Thoracic aorta (tissue), 2 donors: ENCODE measurements around the gene POT1. TPM values are rescaled to one million over a fixed set of nuclear protein-coding genes. Genes with fewer than 3 reads are reported as not detected.

Experiments used
- ATAC-seq: fragments of 150-250 bp; one replicate; pipeline ENCODE4 v1.8.0; 2017; ENCODE audit warnings: low read depth; ENCODE audit not compliant: insufficient number of reproducible peaks, low FRiP score
- DNase-seq: peaks from one replicate; pipeline ENCODE4 v3.0.0-alpha.2; 2020; ENCODE audit warnings: low spot score
- H3K27ac ChIP-seq, 2 donors: fragments of 200-600 bp; sonication (generic); 1 replicate in 1 of 2; 2 replicates in 1 of 2; pipeline ENCODE4 v1.5.1; 2016; ENCODE audit warnings: mild to moderate bottlenecking in 2 of 2, moderate library complexity in 2 of 2
- H3K27me3 ChIP-seq: fragments of 200-600 bp; sonication (generic); replicated peaks from 2 replicates; pipeline ENCODE4 v1.6.0; 2016; ENCODE audit warnings: mild to moderate bottlenecking; ENCODE audit not compliant: insufficient read depth
- H3K36me3 ChIP-seq: fragments of 200-600 bp; sonication (generic); one replicate; pipeline ENCODE4 v1.5.1; 2016
- H3K4me1 ChIP-seq, 2 donors: fragments of 200-600 bp; sonication (generic); 1 replicate in 1 of 2; 2 replicates in 1 of 2; pipeline versions ENCODE4 v1.5.1 to v1.6.0; 2016; ENCODE audit warnings: low read depth in 2 of 2, mild to moderate bottlenecking in 1 of 2; ENCODE audit not compliant: control insufficient read depth in 1 of 2
- H3K4me3 ChIP-seq: fragments of 200-600 bp; sonication (generic); 2 replicates; pipeline ENCODE4 v1.5.1; 2016; ENCODE audit warnings: mild to moderate bottlenecking
- H3K9me3 ChIP-seq: fragments of 200-600 bp; sonication (generic); 2 replicates; pipeline ENCODE4 v1.5.1; 2016
- CTCF ChIP-seq: fragments of 200-600 bp; sonication (generic); IDR thresholded peaks from one replicate; pipeline ENCODE4 v1.5.1; 2019; ENCODE audit warnings: antibody characterized with exemption
- total RNA-seq, 2 donors: library from RNA; depleted of rRNA; stranded (reverse); fragments of >200 nt; gene quantifications; one replicate each; pipeline versions ENCODE4 v1.1.0 to v1.2.3, GENCODE V29; 2016

Gene POT1
- total RNA-seq, 2 donors from 2014 or later: 18.9 to 23.4 TPM

DNA sequence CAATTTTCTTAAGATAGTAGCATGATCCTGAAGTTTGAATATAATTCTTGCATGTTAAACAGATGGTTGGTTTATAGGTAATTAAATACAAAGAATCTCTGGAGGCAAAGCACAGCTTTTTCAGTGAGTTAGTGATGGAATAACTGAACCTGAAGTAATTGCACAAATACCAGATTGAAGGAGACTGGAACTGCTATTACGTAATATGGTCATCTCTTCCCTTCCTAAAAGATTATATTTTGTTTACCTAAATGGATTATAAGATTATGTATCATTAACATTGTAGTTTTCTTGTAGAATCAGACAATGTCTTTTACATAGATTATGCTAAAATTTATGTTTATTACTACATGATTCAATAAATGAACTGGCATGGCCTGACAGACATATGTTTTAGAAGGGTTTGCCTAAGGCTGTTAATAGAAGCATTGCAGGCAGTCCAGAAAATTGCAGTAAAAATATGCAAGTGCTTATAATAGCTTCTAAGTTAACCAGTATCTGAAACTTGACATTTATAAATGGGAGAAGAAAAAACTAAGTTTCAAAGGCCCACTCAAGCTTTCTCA is 128.2 kb downstream of the POT1 start:
- H3K27me3 ChIP-seq: no peaks in the 10 kb centered on the region
- H3K9me3 ChIP-seq: no peaks in the 10 kb centered on the region
- no peak for ATAC-seq
- no peaks in the 10 kb centered on the region for H3K36me3 ChIP-seq
- H3K27ac ChIP-seq: no peak overlapping the region
- TF ChIP-seq CTCF: no peak
- DNase-seq: no peak
- no peak overlapping the region for H3K4me3 ChIP-seq
- no peaks in the 10 kb centered on the region for H3K4me1 ChIP-seq

- Histone ChIP-seq H3K36me3 (no peaks in the 10 kb centered on the region), H3K9me3 (no peaks in the 10 kb centered on the region), H3K27ac (no peak overlapping the region), H3K4me3 (no peak overlapping the region), H3K27me3 (no peaks in the 10 kb centered on the region), H3K4me1 (no peaks in the 10 kb centered on the region)
- TF ChIP-seq CTCF: no peak
- no peak for ATAC-seq
- no peak for DNase-seq
These were observed 129.2 kb downstream of the POT1 start for GRCh38 chr7:124800386-124800785.

- Histone ChIP-seq H3K4me1 (no peaks in the 10 kb centered on the region), H3K4me3 (no peak overlapping the region), H3K9me3 (no peaks in the 10 kb centered on the region), H3K27me3 (no peaks in the 10 kb centered on the region), H3K36me3 (no peaks in the 10 kb centered on the region), H3K27ac (no peak overlapping the region)
- no peak for TF ChIP-seq CTCF
- no peak for DNase-seq
- ATAC-seq: no peak
These were observed 130.2 kb downstream of the POT1 start for GRCh38 chr7:124799448-124799847.

- H3K27me3 ChIP-seq: no peaks in the 10 kb centered on the region
- no peak for ATAC-seq
- no peak for TF ChIP-seq CTCF
These were observed 132.9 kb downstream of the POT1 start for GRCh38 chr7:124796771-124797170.

DNA sequence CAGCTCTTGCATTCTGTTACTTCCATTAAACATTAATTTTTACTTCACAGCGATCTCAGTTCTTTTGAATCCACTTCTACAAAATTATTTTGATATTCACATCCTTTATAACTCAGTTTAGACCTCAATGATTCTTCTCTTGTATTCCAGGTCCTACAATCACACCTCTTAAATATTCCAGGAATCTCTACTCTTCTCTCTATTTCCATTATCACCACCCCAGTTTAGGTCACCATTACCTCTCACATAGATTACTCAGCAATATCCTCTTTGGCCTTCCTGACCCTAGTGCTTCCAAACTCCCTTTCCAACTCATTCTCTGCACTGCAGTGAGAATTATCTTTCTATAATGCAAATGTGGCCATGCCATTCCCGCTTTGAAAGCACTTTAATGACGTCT is 136.9 kb downstream of the POT1 start:
- Histone ChIP-seq H3K4me3 (no peak overlapping the region), H3K27me3 (no peaks in the 10 kb centered on the region), H3K9me3 (no peaks in the 10 kb centered on the region), H3K27ac (no peak overlapping the region), H3K36me3 (no peaks in the 10 kb centered on the region), H3K4me1 (peaks cover 0 to 6% of the 10 kb centered on the region in 2 donors)
- DNase-seq (no peak), ATAC-seq (no peak)
- no peak for TF ChIP-seq CTCF

More at GRCh38 chr7:124796771-124797170, 132.9 kb downstream of the POT1 start:
- no peak overlapping the region for H3K27ac ChIP-seq
- H3K4me3 ChIP-seq: no peak overlapping the region
- H3K9me3 ChIP-seq: no peaks in the 10 kb centered on the region
- no peaks in the 10 kb centered on the region for H3K36me3 ChIP-seq
- peaks cover 0 to 2% of the 10 kb centered on the region in 2 donors for H3K4me1 ChIP-seq
- no peak for DNase-seq
